ENCODE measurements around the gene NOX5.

GRCh38 chr15:69085325-69086081 lies 71.0 kb downstream of the NOX5 start:
- TF ChIP-seq CTCF (IDR thresholded peaks at IDR 0.05) (no peak), POLR2A (IDR thresholded peaks at IDR 0.05) (no peak)

All from body of pancreas (tissue), 4 donors.